GM19023 (cell line): ENCODE measurements around the gene PCGF1.
"Not testable (repeated sequence)": the region's sequence is repeated elsewhere in the genome, so short reads cannot be mapped to it uniquely, and the experiment has no call there.

ENCODE experiments used
- ATAC-seq: cut with Tn5 transposase; IDR thresholded peaks from one replicate; pipeline ENCODE4 v1.9.1; 2021; ENCODE audit warnings: mild to moderate bottlenecking, moderate library complexity; ENCODE audit not compliant: unreplicated experiment

Gene PCGF1

DNA sequence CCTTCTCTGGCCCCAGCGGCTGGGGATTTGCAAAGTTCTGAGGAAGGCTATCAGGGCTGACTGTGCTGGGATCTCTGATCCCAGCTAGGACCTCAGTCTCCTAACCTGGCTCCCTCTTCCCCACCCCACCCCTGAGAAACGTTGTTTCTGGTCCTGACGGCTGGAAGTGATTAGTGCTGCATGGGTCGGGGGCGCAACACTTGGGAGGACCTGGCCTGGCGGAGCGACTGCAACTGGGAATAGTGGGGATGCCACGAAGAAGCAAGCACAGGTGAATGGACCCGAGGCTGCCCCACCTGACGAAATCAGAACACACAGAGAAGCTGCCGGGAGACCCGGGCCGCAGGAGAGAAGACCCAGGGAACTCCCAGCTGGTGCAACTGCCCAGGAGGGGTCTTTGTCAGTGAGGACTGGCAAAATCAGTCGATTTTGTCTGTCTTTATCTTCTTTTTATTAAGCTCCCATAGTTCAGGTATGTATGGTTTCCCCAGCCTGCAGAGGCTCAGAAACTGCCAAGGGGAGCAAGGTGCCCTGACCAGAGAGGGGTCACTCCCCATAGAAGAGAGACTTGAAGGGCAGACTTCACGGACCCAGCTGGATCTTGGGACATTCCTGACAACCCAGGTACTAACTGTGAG is 7.4 kb downstream of the PCGF1 start:
- ATAC-seq, result no peak

GRCh38 chr2:74499267-74499939 is 8.1 kb downstream of the PCGF1 start, which contains the start of gene LBX2:
LBX2 (minus strand) TSS chr2:74499603; CDS start chr2:74499537, 66 bp downstream.
- ATAC-seq, result no peak

- ATAC-seq, result no peak
These were observed 8.8 kb downstream of the PCGF1 start for GRCh38 chr2:74498500-74499266.

DNA sequence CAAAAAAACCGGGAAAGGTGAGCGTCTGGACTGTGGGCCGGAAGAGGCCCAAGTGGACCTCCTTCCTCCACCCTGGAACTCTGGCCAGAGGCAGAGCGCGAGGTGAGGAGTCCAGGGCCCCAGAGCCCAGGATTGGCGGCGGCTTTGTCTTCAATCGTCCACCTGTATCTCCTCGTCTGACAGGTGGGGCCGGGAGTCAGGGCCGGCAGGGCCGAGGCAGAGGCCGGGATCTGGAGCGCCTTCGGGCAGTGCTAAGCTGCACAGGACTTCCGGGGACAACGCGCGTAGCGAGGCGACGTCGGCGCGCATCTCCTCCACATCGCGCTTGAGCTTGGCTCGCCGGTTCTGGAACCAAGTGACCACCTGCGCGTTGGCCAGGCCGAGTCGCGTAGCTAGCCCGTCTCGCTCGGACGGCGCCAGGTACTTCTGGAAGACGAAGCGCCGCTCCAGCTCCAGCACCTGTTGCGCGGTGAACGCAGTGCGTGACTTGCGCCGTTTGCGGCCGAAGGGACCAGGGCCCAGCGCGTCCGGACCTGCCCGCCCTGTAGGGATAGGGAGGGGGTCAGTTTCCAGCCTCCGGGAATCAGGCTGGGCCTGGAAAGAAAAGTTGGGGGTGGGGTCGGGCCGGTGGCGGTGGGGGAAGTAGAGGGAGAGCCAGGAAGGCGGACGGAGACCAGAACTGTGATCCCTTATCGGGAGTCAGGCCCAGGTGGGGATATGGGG is 9.6 kb downstream of the PCGF1 start:
- no peak for ATAC-seq

GRCh38 chr2:74496997-74497776 is 10.3 kb downstream of the PCGF1 start:
- ATAC-seq, result no peak

DNA sequence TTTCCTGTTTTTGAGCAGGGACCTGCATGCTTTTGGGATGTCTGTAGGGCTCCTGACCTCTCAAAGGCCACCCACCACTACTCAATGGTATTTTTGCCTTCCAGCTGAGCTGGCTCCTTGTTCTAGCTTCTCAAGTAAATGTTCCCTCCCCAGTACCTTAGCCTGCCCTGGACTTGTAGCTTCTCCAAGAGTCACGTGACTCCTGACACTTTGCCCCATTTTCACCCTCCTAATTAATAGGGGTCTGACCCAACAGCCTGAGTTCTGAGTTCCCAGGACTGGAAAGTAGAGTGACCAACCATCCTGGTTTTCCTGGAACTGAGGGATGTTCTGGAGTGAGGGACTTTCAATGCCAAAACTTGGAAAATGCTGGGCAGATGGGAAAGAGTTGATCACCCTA is 12.1 kb downstream of the PCGF1 start:
- no peak for ATAC-seq

- ATAC-seq, result no peak
These were observed 13.9 kb downstream of the PCGF1 start for GRCh38 chr2:74493546-74493945.

DNA sequence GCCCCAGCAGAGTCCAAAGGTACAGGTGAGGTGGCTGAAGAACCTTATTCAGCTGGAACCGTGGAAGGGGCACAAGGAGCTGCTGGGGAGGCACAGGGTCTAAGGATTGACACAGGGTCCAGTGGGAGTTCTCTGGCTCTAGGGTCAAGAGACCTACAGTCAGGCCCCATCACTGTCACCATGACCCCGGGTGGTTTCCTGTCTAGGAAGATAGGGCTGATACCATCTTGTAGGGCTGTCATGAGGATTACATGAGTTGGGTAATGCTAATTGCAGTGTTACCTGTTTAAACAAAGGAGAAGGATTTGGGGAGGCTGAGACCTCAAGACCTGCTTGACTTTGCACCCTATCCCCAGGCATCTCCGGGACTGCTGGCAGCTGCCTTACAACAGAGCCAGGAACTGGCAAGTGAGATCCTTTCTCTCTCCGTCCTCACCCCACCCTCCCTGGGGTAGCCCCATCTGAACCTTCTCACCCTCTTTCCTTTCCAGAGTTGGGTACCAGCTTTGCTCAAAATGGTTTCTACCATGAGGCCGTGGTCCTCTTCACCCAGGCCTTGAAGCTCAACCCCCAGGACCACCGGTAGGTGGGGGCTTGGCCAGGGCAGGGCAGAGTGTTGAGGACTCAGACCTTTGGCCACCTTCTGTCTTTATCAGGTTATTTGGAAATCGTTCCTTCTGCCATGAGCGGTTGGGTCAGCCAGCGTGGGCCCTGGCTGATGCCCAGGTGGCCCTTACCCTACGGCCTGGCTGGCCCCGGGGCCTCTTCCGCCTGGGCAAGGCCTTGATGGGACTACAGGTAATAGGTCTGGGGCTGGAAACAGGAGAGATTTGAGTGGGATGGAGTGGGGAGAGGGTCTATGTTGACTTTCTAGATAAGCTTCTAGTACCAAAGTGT is 15.6 kb downstream of the PCGF1 start:
- ATAC-seq, result no peak

DNA sequence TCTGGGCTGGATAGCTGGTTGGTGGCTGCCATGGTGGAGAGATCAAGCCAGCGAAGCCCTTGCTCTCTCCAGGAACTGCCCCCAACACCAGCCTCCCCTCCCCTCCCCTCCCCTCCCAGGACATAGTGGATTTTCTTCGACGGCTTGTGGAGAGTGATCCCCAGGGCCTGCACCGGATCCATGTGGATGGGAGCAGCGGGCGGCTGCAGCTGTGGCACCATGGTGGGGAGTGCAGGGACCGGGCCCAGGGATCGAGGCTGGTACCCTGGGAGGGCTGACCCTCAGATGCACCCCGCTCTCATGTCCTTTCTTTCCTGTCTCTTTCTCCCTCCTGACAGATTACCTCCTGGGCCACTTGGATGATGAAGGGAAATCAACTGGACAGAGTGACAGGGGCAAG is 17.6 kb downstream of the PCGF1 start:
- no peak for ATAC-seq

DNA sequence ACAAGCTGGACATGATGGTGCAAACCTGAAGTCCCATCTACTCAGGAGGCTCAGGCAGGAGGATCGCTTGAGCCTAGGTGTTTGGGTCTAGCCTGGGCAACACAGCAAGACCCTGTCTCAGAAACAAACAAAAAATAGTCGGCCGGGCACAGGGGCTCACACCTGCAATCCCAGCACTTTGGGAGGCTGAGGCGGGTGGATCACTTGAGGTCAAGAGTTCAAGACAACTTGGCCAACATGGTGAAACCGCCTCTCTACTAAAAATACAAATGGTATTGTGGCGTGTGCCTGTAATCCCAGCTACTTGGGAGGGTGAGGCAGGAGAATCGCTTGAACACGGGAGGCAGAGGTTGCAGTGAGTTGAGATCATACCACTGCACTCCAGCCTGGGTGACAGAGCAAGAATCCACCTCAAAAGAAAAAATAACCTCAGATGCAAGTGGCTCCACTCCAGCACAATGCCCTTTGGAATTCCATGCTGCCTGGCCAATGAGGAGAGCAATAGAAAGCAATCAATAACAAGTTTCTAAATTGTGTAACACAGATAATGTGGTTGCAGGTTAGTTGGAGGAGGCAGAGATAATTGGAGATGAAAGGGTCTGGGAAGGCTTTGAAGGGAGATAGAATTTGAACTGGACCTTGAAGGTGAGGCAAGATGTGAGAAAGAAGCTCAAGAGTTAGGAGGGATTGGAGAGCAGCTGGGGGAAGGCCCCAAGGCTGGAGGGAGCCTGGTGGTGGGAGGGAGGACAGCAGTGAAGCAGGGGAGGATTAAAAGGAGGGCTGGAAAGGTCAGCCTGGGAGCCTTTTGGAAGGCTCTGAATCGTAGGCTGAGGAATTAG is 18.6 kb downstream of the PCGF1 start:
- ATAC-seq, result no peak

GRCh38 chr2:74486141-74486540 is 21.4 kb downstream of the PCGF1 start:
- no peak for ATAC-seq

DNA sequence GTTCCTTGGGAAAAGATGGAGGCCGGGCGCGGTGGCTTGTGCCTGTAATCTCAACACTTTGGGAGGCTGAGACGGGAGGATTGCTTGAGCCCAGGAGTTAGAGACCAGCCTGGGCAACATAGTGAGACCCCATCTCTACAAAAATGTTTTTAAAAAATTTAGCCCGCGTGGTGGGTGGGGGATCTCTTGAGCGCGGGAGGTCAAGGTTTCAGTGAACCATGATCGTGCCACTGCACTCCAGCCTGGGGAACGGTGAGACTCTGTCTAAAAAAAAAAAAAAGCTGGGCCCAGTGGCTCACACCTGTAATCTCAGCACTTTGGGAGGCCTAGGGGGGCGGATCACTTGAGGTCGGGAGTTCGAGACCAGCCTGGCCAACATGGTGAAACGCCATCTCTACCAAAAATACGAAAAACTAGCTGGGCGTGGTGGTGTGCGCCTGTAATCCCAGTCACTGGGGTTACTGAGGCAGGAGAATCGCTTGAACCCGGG is 23.8 kb downstream of the PCGF1 start:
- ATAC-seq, result not testable (repeated sequence)

DNA sequence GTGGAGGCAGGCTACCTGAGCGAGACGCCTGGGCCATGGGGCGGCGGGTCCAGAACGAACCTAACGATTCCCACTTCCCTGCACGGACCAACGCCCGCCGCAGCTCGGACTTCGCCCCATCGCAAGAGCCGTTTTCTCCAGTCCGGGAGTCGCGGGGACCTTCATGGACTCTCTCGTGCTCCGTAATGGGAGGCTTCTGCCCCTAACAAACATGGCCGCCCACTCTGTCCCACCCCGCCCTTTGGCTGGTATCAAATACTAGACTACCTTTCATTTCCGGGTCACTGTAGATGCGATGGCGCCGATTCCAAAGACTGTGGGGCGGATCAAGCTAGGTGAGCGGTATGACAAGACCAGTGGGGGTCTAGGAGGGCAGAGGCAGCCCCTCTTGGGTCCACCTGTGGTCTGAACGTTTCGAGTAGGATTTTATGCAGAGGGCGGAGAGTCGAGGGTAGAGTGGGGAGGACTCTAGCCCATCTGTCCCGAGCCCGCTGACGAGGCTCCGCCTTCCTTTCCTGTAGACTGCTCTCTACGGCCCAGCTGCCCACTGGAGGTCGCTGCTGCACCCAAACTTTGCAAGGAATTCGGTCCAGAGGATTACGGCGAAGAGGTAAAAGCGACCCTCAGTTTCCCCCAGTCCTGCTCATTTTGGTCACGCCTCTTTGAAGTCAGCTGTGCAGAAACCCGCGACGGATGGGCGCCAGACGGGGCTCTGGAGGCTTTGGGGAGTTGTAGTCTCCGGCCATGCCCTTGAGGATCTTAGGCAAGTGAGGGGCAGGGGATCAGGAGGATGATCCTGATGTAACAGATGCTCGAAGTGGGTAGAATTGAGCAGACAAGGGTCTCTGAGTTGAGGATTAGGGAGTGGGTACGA is 24.5 kb downstream of the PCGF1 start, which contains the start of the genes CCDC142 and TTC31:
CCDC142 (minus strand) TSS at position 198 of the 874 bp plus-strand sequence; CDS start at position 37, 161 bp downstream.
TTC31 (plus strand) TSS at position 281 of the 874 bp plus-strand sequence; CDS start at position 296, 15 bp downstream.
- peak; percentile 92 for ATAC-seq

GRCh38 chr2:74481961-74482800 is 25.3 kb downstream of the PCGF1 start:
- peak; percentile 41 for ATAC-seq

- no peak for ATAC-seq
These were observed 26.1 kb downstream of the PCGF1 start for GRCh38 chr2:74481431-74481830.

GRCh38 chr2:74474899-74475298 is 32.6 kb downstream of the PCGF1 start:
- ATAC-seq, result no peak
